Measurements from ENCODE around the gene ZBTB4. TPM values are rescaled to one million over a fixed set of nuclear protein-coding genes. Genes with fewer than 3 reads are reported as not detected.

The ZBTB4 gene
- total RNA-seq, 1 donor from 2014 or later: 15.1 TPM

GRCh38 chr17:7414837-7415236, 64.6 kb downstream of the ZBTB4 start:
- no peaks in the 10 kb centered on the region for H3K4me1 Mint-ChIP-seq (ENCODE audit: low read depth)
- H3K27me3 Mint-ChIP-seq (ENCODE audit: insufficient read depth): peaks cover 7% of the 10 kb centered on the region
- H3K9me3 Mint-ChIP-seq: no peaks in the 10 kb centered on the region
- H3K36me3 Mint-ChIP-seq (ENCODE audit: low read depth): no peaks in the 10 kb centered on the region
- DNase-seq (ENCODE audit: low spot score): no peak
- H3K27ac Mint-ChIP-seq: no peak overlapping the region
- no peak overlapping the region for H3K4me3 Mint-ChIP-seq
- intact Hi-C loops (cut with micrococcal nuclease): no loop called here

DNA sequence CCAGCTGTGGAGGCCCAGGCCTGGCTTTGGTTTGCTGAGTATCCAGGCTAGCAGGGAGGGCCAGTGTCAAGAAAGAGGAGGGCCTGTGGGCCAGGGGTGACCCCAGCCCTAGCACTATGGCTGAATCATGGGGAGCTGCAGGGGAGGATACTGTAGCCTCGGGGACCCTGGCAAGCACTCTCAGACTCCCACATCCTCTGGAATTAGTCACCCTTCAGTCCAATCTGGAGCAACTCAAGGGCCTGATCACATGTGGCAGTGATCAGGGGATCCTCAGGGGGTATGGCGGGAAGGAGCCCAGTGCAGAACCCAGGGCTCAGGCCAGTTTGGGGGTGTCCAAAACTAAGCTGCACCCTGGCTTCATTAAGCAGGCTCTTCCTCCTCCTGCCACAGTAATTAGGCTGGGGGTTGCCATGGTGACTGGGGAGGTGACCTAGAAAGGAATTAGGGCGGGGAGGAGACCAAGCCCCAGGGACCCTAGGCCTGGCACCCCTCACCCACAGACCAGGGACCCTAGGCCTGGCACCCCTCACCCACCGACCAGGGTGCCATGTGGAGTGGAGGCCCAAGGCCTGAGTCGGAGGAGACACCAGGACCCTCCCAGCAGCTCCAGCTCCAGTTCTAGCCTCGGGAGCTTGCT, 66.0 kb downstream of the ZBTB4 start:
- Mint-ChIP-seq H3K4me3 (no peak overlapping the region), H3K27ac (no peak overlapping the region), H3K36me3 (ENCODE audit: low read depth) (no peaks in the 10 kb centered on the region), H3K27me3 (ENCODE audit: insufficient read depth) (peaks cover 11% of the 10 kb centered on the region), H3K9me3 (no peaks in the 10 kb centered on the region), H3K4me1 (ENCODE audit: low read depth) (no peaks in the 10 kb centered on the region)
- intact Hi-C loops (cut with micrococcal nuclease): no loop called here
- no peak for DNase-seq (ENCODE audit: low spot score)

DNA sequence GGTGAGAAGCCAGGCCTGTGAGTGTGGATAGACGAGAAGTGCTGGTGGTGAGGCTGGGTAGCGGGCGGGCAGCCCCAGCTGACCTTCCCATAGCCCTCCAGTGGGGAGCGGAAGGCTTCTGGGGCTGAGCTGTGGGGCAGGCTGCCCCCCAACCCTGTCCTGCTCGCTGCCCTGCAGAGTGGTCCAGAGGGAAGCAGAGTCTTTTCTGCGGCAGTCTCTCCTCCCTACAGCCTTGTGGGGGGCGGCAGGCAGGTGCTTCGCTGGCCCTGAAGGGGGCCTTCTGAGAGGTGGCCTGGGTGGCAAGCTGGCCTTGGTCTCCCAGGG, 68.0 kb downstream of the ZBTB4 start:
- H3K4me3 Mint-ChIP-seq: no peak overlapping the region
- H3K4me1 Mint-ChIP-seq (ENCODE audit: low read depth): no peaks in the 10 kb centered on the region
- DNase-seq (ENCODE audit: low spot score): no peak
- H3K36me3 Mint-ChIP-seq (ENCODE audit: low read depth): no peaks in the 10 kb centered on the region
- intact Hi-C loops (cut with micrococcal nuclease): no loop called here
- H3K27ac Mint-ChIP-seq: no peak overlapping the region
- H3K9me3 Mint-ChIP-seq: no peaks in the 10 kb centered on the region
- peaks cover 15% of the 10 kb centered on the region for H3K27me3 Mint-ChIP-seq (ENCODE audit: insufficient read depth)

DNA sequence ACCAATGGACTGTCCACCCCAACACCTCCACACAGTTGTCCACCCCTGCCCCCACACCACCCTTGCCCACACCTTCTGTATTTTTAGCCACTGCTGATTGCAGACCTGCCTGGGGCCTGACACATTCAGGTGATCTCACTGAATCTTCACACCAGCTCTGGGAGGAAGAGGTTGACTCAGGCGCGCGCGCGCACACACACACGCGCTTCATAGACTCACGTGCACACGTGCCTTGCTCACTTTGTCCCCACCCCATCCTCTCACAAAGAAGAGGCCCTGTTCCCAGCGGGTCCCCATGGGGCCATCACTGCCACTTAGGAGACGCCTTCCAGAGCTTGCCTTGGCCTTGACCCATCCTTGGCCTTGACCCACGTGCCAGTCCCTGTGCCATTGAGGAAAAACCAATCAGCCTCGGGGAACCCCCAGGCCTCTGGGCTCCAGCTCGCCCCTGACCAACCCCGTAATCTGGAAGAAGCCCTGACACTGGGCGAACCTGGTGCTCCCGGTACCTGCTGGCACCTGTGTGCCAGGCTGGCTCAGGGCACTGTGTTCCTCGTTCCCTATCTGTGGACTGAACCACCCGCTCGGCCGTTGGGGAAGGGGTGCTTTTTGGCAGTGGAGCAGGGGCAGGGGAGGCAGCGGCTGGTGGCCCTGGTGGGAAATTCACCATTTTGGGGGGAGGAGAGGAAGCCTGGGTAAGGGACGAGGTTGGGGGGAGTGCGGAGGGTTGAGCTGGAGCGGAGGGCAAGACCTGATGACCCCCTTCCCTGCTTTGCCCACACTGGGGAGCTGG, 68.6 kb downstream of the ZBTB4 start:
- intact Hi-C loops (cut with micrococcal nuclease): no loop called here
- no peaks in the 10 kb centered on the region for H3K9me3 Mint-ChIP-seq
- DNase-seq (ENCODE audit: low spot score): no peak
- H3K4me3 Mint-ChIP-seq: no peak overlapping the region
- peaks cover under 1% of the 10 kb centered on the region for H3K36me3 Mint-ChIP-seq (ENCODE audit: low read depth)
- H3K4me1 Mint-ChIP-seq (ENCODE audit: low read depth): peaks cover 4% of the 10 kb centered on the region
- peaks cover 20% of the 10 kb centered on the region for H3K27me3 Mint-ChIP-seq (ENCODE audit: insufficient read depth)
- H3K27ac Mint-ChIP-seq: no peak overlapping the region

DNA sequence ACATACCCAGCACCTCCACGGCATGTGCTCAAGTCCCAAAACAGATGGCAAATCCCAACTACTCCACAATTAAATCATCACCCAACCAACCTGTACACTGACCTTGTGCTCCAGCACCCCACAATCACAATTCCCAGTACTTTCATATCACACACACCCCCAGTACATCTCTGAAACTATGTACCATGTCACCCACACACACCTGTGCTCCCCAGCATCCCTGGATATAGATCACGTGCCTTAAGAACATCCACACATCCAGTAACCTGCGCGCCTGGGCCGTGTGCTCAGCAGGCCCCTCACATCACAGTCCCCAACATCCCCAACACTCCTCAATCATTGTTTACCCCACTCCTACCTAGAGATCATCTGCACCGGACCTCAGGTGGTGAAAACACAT, 69.7 kb downstream of the ZBTB4 start:
- Mint-ChIP-seq H3K27me3 (ENCODE audit: insufficient read depth) (peaks cover 24% of the 10 kb centered on the region), H3K27ac (no peak overlapping the region), H3K36me3 (ENCODE audit: low read depth) (peaks cover 2% of the 10 kb centered on the region), H3K9me3 (no peaks in the 10 kb centered on the region), H3K4me1 (ENCODE audit: low read depth) (peaks cover 6% of the 10 kb centered on the region), H3K4me3 (no peak overlapping the region)
- intact Hi-C loops (cut with micrococcal nuclease): no loop called here
- no peak for DNase-seq (ENCODE audit: low spot score)

Other genes starting within 250 kb of the ZBTB4 start
- 70.0 and 73.5 TPM in 2 replicates for gene DVL2, start 245.1 kb downstream of the ZBTB4 start, total RNA-seq
- gene PHF23, start 240.2 kb downstream of the ZBTB4 start, total RNA-seq: 52.5 and 55.4 TPM in 2 replicates
- 146 and 148 TPM in 2 replicates for gene GABARAP, start 237.2 kb downstream of the ZBTB4 start, total RNA-seq
- gene CTDNEP1, start 227.9 kb downstream of the ZBTB4 start, total RNA-seq: 191 and 193 TPM in 2 replicates
- gene ELP5, start 227.4 kb downstream of the ZBTB4 start, total RNA-seq: 73.6 and 75.5 TPM in 2 replicates
- 0.15 and 0.60 TPM in 2 replicates for gene CLDN7, start 217.2 kb downstream of the ZBTB4 start, total RNA-seq
- gene SLC2A4, start 197.9 kb downstream of the ZBTB4 start, total RNA-seq: 0.17 and 0.31 TPM in 2 replicates
- 0.36 TPM in 1 of 2 replicates, not detected in the other for gene YBX2, start 185.0 kb downstream of the ZBTB4 start, total RNA-seq
- 1,241 and 1,262 TPM in 2 replicates for gene EIF5A, start 172.0 kb downstream of the ZBTB4 start, total RNA-seq
- 52.3 and 59.0 TPM in 2 replicates for gene GPS2, start 164.3 kb downstream of the ZBTB4 start, total RNA-seq
- gene NEURL4, start 150.3 kb downstream of the ZBTB4 start, total RNA-seq: 57.1 and 60.9 TPM in 2 replicates
- gene ACAP1, start 143.1 kb downstream of the ZBTB4 start, total RNA-seq: 260 and 266 TPM in 2 replicates
- 5.3 TPM in 2 replicates for gene KCTD11, start 127.5 kb downstream of the ZBTB4 start, total RNA-seq
- gene TMEM95, start 124.5 kb downstream of the ZBTB4 start, total RNA-seq: 0.17 TPM in 1 of 2 replicates, not detected in the other
- 3.8 and 4.9 TPM in 2 replicates for gene TNK1, start 98.5 kb downstream of the ZBTB4 start, total RNA-seq
- 77.1 and 78.2 TPM in 2 replicates for gene PLSCR3, start 85.1 kb downstream of the ZBTB4 start, total RNA-seq
- gene TMEM256, start 75.5 kb downstream of the ZBTB4 start, total RNA-seq: 53.5 and 54.7 TPM in 2 replicates
- 2.3 and 2.7 TPM in 2 replicates for gene NLGN2, start 71.8 kb downstream of the ZBTB4 start, total RNA-seq
- gene SPEM1, start 59.3 kb downstream of the ZBTB4 start, total RNA-seq: not detected in 2 replicates
- gene SPEM2, start 54.0 kb downstream of the ZBTB4 start, total RNA-seq: not detected in 2 replicates
- not detected in 2 replicates for gene SPEM3, start 50.8 kb downstream of the ZBTB4 start, total RNA-seq
- 12.3 and 14.0 TPM in 2 replicates for gene TMEM102, start 44.2 kb downstream of the ZBTB4 start, total RNA-seq
- gene FGF11, start 40.1 kb downstream of the ZBTB4 start, total RNA-seq: 5.3 and 6.4 TPM in 2 replicates
- gene CHRNB1, start 34.6 kb downstream of the ZBTB4 start, total RNA-seq: 6.6 and 7.0 TPM in 2 replicates
- not detected in 2 replicates for gene SLC35G6, start 1.8 kb upstream of the ZBTB4 start, total RNA-seq
- 221 and 223 TPM in 2 replicates for gene POLR2A, start 4.7 kb upstream of the ZBTB4 start, total RNA-seq
- 18.6 and 26.5 TPM in 2 replicates for gene TNFSF12, start 69.4 kb upstream of the ZBTB4 start, total RNA-seq
- gene TNFSF13, start 79.1 kb upstream of the ZBTB4 start, total RNA-seq: 2.2 and 3.3 TPM in 2 replicates
- 102 and 104 TPM in 2 replicates for gene SENP3, start 82.3 kb upstream of the ZBTB4 start, total RNA-seq
- gene CD68, start 100.0 kb upstream of the ZBTB4 start, total RNA-seq: 2.4 and 3.3 TPM in 2 replicates
- gene MPDU1, start 104.2 kb upstream of the ZBTB4 start, total RNA-seq: 108 and 111 TPM in 2 replicates
- 0.20 and 0.78 TPM in 2 replicates for gene SOX15, start 110.5 kb upstream of the ZBTB4 start, total RNA-seq
- gene FXR2, start 135.3 kb upstream of the ZBTB4 start, total RNA-seq: 59.5 and 63.6 TPM in 2 replicates
- 23.8 and 24.0 TPM in 2 replicates for gene SAT2, start 148.2 kb upstream of the ZBTB4 start, total RNA-seq
- gene SHBG, start 150.5 kb upstream of the ZBTB4 start, total RNA-seq: 0.20 TPM in 1 of 2 replicates, not detected in the other
- gene ATP1B2, start 171.3 kb upstream of the ZBTB4 start, total RNA-seq: 0.54 TPM in 2 replicates
- gene TP53, start 207.9 kb upstream of the ZBTB4 start, total RNA-seq: 172 and 179 TPM in 2 replicates
- gene WRAP53, start 208.8 kb upstream of the ZBTB4 start, total RNA-seq: 31.5 TPM in 2 replicates
- 0.08 TPM in 1 of 2 replicates, not detected in the other for gene EFNB3, start 225.6 kb upstream of the ZBTB4 start, total RNA-seq
- gene DNAH2, start 238.1 kb upstream of the ZBTB4 start, total RNA-seq: not detected in 2 replicates